Endothelial cell of umbilical vein (primary cell): ENCODE results near the gene KDM4C. TPM values are rescaled to one million over a fixed set of nuclear protein-coding genes. Genes with fewer than 3 reads are reported as not detected.

Experiments
- BruUV-seq: library from RNA; stranded (reverse); fragments of 400-500 nt; replicated peaks from 2 replicates; lab custom pipeline; 2021; lab: Mats Ljungman, UMichigan
- CTCF ChIA-PET: fragments of 300-600, 350-600 bp; sonication (Branson Sonifier 250); formaldehyde crosslinking; loops from one replicate; lab custom pipeline; 2021; ENCODE audit warnings: antibody characterized with exemption, inconsistent platforms; lab: Charles Lee
- POLR2A ChIA-PET: fragments of 300-600, 350-600 bp; sonication (Branson Sonifier 250); formaldehyde crosslinking; loops from one replicate; lab custom pipeline; 2021; ENCODE audit warnings: antibody characterized with exemption, inconsistent platforms; lab: Charles Lee
- DNase-seq: peaks from one replicate; pipeline ENCODE4 v3.0.0-alpha.2; 2011; ENCODE audit warnings: low read depth, low spot score
- FAIRE-seq: peaks from 2 replicates; lab custom pipeline; 2011; peaks lifted over from hg19 to GRCh38; lab: Jason Lieb, UNC
- H2AFZ ChIP-seq: 2 replicates; pipeline ENCODE4 v1.6.0; 2012; ENCODE audit warnings: low read depth, low read length, control low read depth, inconsistent platforms
- H3K27ac ChIP-seq: 2 replicates; pipeline ENCODE4 v1.5.1; 2011; ENCODE audit warnings: low read depth, mild to moderate bottlenecking, control low read depth, low read length, moderate library complexity; ENCODE audit not compliant: insufficient read depth
- H3K27me3 ChIP-seq, 2 experiments: 2 replicates each; pipeline versions ENCODE4 v1.6.0 to v1.6.1; 2011; ENCODE audit warnings: low read length in 2 of 2, mixed read lengths in 1 of 2; ENCODE audit not compliant: control insufficient read depth in 2 of 2, insufficient read depth in 2 of 2
- H3K36me3 ChIP-seq, 2 experiments: 2 replicates in 1 of 2; 3 replicates in 1 of 2; pipeline ENCODE4 v1.5.1; 2011; ENCODE audit warnings: low read length in 2 of 2, mild to moderate bottlenecking in 1 of 2, moderate library complexity in 1 of 2; ENCODE audit not compliant: control insufficient read depth in 2 of 2, insufficient read depth in 2 of 2; ENCODE audit errors: extremely low read depth in 1 of 2
- H3K4me1 ChIP-seq: 3 replicates; pipeline ENCODE4 v1.5.1; 2011; ENCODE audit warnings: mild to moderate bottlenecking, low read length; ENCODE audit not compliant: control insufficient read depth, insufficient read depth; ENCODE audit errors: extremely low read depth
- H3K4me2 ChIP-seq: 2 replicates; pipeline ENCODE4 v1.6.1; 2011; ENCODE audit warnings: low read length, control low read depth, mixed read lengths; ENCODE audit not compliant: insufficient read depth
- H3K4me3 ChIP-seq, 3 experiments: fragments of 200-600 bp in 1 of 3; sonication (generic), shearing (Covaris generic) in 1 of 3; replicated peaks in 1 of 3; 2 replicates each; pipeline ENCODE4 v1.5.1; 2011 to 2016; ENCODE audit warnings: control low read depth in 3 of 3, low read length in 3 of 3, mild to moderate bottlenecking in 2 of 3, inconsistent platforms in 1 of 3, low read depth in 1 of 3, moderate library complexity in 1 of 3; ENCODE audit not compliant: insufficient read depth in 1 of 3
- H3K79me2 ChIP-seq: 2 replicates; pipeline ENCODE4 v1.6.0; 2012; ENCODE audit warnings: low read length, inconsistent platforms; ENCODE audit not compliant: control insufficient read depth, insufficient read depth
- H3K9ac ChIP-seq: replicated peaks from 2 replicates; pipeline ENCODE3; 2011; ENCODE audit warnings: low read length, control low read depth; ENCODE audit not compliant: insufficient read depth; ENCODE audit errors: extremely low read depth
- H3K9me1 ChIP-seq: replicated peaks from 3 replicates; pipeline ENCODE4 v1.6.0; 2011; ENCODE audit warnings: mild to moderate bottlenecking, low read length; ENCODE audit not compliant: control insufficient read depth, insufficient read depth; ENCODE audit errors: extremely low read depth
- H3K9me3 ChIP-seq: replicated peaks from 2 replicates; pipeline ENCODE4 v1.5.1; 2012; ENCODE audit warnings: low read length, inconsistent platforms; ENCODE audit not compliant: control insufficient read depth, insufficient read depth
- H4K20me1 ChIP-seq: replicated peaks from 2 replicates; pipeline ENCODE3; 2011; ENCODE audit warnings: mild to moderate bottlenecking, low read length; ENCODE audit not compliant: control insufficient read depth, insufficient read depth; ENCODE audit errors: extremely low read depth
- EZH2 ChIP-seq: IDR thresholded peaks from 2 replicates; pipeline ENCODE4 v1.6.1; 2012; ENCODE audit warnings: borderline replicate concordance, low read depth, mild to moderate bottlenecking, moderate library complexity, low read length, inconsistent platforms; ENCODE audit not compliant: severe bottlenecking
- FOS ChIP-seq: IDR thresholded peaks from 2 replicates; pipeline ENCODE4 v1.6.1; 2011; ENCODE audit warnings: mild to moderate bottlenecking, low read length, moderate library complexity, borderline replicate concordance; ENCODE audit not compliant: insufficient read depth
- GATA2 ChIP-seq: IDR thresholded peaks from 2 replicates; pipeline ENCODE4 v1.7.0; 2011; ENCODE audit warnings: low read depth, mild to moderate bottlenecking, moderate library complexity, mixed read lengths, low read length; ENCODE audit not compliant: insufficient read length, insufficient read depth
- JUN ChIP-seq: IDR thresholded peaks from 2 replicates; pipeline ENCODE4 v1.6.1; 2011; ENCODE audit warnings: borderline replicate concordance, low read depth; ENCODE audit not compliant: insufficient read length, insufficient read depth
- MAX ChIP-seq: IDR thresholded peaks from 2 replicates; pipeline ENCODE4 v1.6.1; 2011; ENCODE audit not compliant: insufficient read depth, insufficient read length
- MYC ChIP-seq: IDR thresholded peaks from one replicate; pipeline ENCODE4 v1.6.1; 2011; ENCODE audit warnings: mild to moderate bottlenecking, low read depth, low read length
- dilution Hi-C: fragments of 300-500 bp; cut with MboI; formaldehyde crosslinking; loops from one replicate; pipeline ENCODE4 v1.15.0; 2019; ENCODE audit warnings: low sequenced_read_pairs; ENCODE audit not compliant: extremely low pct_ligation_motif_present
- intact Hi-C: fragments of 100-400 bp; cut with micrococcal nuclease; formaldehyde crosslinking; loops from one replicate; pipeline ENCODE4 v1.10.0; 2022
- polyA plus RNA-seq, 4 experiments: library from polyadenylated mRNA; depleted of rRNA in 3 of 4; stranded (reverse) in 3 of 4; unstranded in 1 of 4; fragments of >200 nt; gene quantifications; 2 replicates each; pipeline versions ENCODE4 v1.2.1 to v1.2.3, GENCODE V29; 2011 to 2012; ENCODE audit warnings: missing spikeins in 1 of 4
- total RNA-seq: library from RNA; stranded (reverse); gene quantifications from 2 replicates; pipeline ENCODE4 v1.2.3, GENCODE V29; 2021
- TF ChIP-seq, protein P1 (sequence below), 2 donors: IDR thresholded peaks; 1 replicate in 1 of 2; 2 replicates in 1 of 2; pipeline ENCODE4 v1.5.1; 2011; ENCODE audit warnings: low read length in 2 of 2, mild to moderate bottlenecking in 2 of 2, moderate library complexity in 2 of 2, control low read depth in 1 of 2, inconsistent platforms in 1 of 2, low read depth in 1 of 2; ENCODE audit not compliant: insufficient read depth in 1 of 2; ENCODE audit errors: extremely low read depth in 1 of 2

The KDM4C gene
- total and polyA plus RNA-seq, 2 donors (not counting 3 experiments of a cell fraction or from before 2014, with no cell fraction given), result 5.4 to 15.0 TPM

- no peak overlapping the region for H3K9ac ChIP-seq
- H3K36me3 ChIP-seq, result no peaks in the 10 kb centered on the region
- no peak for FAIRE-seq
Measured at GRCh38 chr9:7088611-7089010, 330.8 kb downstream of the KDM4C start.

DNA sequence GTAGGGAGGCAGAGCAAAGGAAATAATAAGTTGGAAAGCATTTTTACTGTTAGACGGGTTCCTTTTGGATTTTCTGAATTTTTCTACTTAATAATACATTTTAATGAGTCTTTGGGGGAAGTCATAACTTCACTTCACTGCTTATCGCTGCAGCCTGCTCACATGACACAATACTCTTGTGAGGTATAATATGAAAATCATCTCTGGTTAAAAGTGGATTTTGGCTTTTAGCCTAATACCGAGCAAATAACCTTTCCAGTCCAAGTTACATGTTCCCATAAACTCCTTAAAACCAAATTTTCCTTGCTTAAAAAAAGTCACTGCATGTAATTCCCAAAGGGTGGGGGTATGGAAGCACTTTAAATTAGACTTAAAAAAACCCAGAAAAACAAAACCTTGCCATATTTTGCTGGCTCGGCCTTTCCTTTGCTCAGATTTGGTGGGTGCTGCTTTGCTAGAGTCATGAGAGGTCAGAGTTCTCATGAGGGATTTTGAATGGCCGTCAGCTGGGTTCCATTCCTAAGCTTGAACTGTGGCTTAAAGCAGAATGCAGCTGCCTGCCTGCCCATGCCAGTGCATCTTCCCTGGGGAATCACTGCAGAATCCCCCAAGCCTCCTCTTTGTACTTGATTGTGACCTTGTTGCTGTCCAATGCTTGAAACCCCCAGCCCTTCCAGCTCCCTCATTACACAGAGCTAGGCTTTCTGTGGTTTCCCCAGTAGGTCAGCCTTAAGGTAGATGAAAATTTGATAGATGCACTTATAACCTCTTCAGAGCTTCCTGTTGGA, 331.8 kb downstream of the KDM4C start:
- H3K27ac ChIP-seq, result no peak overlapping the region
- no peak overlapping the region for H3K4me3 ChIP-seq
- no peaks in the 10 kb centered on the region for H3K9me3 ChIP-seq
- H3K9me1 ChIP-seq, result no peaks in the 10 kb centered on the region
- TF ChIP-seq MAX (no peak), FOS (no peak), MYC (no peak), EZH2 (no peak), GATA2 (no peak)
- TF ChIP-seq, protein P1, sequence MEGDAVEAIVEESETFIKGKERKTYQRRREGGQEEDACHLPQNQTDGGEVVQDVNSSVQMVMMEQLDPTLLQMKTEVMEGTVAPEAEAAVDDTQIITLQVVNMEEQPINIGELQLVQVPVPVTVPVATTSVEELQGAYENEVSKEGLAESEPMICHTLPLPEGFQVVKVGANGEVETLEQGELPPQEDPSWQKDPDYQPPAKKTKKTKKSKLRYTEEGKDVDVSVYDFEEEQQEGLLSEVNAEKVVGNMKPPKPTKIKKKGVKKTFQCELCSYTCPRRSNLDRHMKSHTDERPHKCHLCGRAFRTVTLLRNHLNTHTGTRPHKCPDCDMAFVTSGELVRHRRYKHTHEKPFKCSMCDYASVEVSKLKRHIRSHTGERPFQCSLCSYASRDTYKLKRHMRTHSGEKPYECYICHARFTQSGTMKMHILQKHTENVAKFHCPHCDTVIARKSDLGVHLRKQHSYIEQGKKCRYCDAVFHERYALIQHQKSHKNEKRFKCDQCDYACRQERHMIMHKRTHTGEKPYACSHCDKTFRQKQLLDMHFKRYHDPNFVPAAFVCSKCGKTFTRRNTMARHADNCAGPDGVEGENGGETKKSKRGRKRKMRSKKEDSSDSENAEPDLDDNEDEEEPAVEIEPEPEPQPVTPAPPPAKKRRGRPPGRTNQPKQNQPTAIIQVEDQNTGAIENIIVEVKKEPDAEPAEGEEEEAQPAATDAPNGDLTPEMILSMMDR (IDR thresholded peaks at IDR 0.05; ENCODE audit: extremely low read depth in 1 of 2, insufficient read depth in 1 of 2, low read depth in 1 of 2, low read length in 2 of 2), result no peak
- CTCF ChIA-PET, result interaction anchor here (1.1 to 1.4 kb wide), 5 partner anchors 22 to 263 kb away, joined by 3 to 6 read pairs (median 4); no protein-coding TSS in a partner anchor
- intact Hi-C loops (loop anchor here (5.0 kb wide), 1 partner anchor 98 kb away; no protein-coding TSS in a partner anchor), dilution Hi-C loops (no loop called here)
- peaks cover 10% of the 10 kb centered on the region for H3K4me1 ChIP-seq
- H3K9ac ChIP-seq, result no peak overlapping the region
- no peaks in the 10 kb centered on the region for H3K27me3 ChIP-seq
- no peaks in the 10 kb centered on the region for H4K20me1 ChIP-seq
- POLR2A ChIA-PET, result no interaction called here
- no peak for DNase-seq
- no peak overlapping the region for H3K4me2 ChIP-seq
- H2AFZ ChIP-seq, result no peak overlapping the region
- no peaks in the 10 kb centered on the region for H3K36me3 ChIP-seq
- H3K79me2 ChIP-seq, result no peaks in the 10 kb centered on the region
- no TSS peak for BruUV-seq
- no peak for FAIRE-seq

More at GRCh38 chr9:7088611-7089010, 330.8 kb downstream of the KDM4C start:
- no TSS peak for BruUV-seq
- Histone ChIP-seq H3K4me3 (no peak overlapping the region), H3K79me2 (no peaks in the 10 kb centered on the region), H3K9me3 (no peaks in the 10 kb centered on the region), H3K9me1 (no peaks in the 10 kb centered on the region), H3K27ac (no peak overlapping the region), H4K20me1 (no peaks in the 10 kb centered on the region), H3K4me1 (peaks cover under 1% of the 10 kb centered on the region), H3K27me3 (no peaks in the 10 kb centered on the region), H3K4me2 (no peak overlapping the region), H2AFZ (no peak overlapping the region)
- POLR2A ChIA-PET, result no interaction called here
- CTCF ChIA-PET, result interaction anchor here (1.3 to 1.4 kb wide), 2 partner anchors 36 to 67 kb away, joined by 3 to 6 read pairs; no protein-coding TSS in a partner anchor
- TF ChIP-seq JUN, result no peak
- dilution Hi-C loops, result no loop called here
- intact Hi-C loops, result no loop called here
- no peak for DNase-seq
